Breast epithelium (tissue), 4 donors: Measurements from ENCODE around the gene MIEF2. TPM values are rescaled to one million over a fixed set of nuclear protein-coding genes. Genes with fewer than 3 reads are reported as not detected.
A peak's percentile ranks its signal among the peaks of the same experiment; 100 is the strongest.

Source experiments
- DNase-seq, 2 donors: peaks; one replicate each; pipeline ENCODE4 v3.0.0-alpha.2; 2019; ENCODE audit warnings: low spot score in 2 of 2
- H3K27ac ChIP-seq, 2 donors: fragments of 200-600 bp; sonication (generic) in 1 of 2; one replicate each; pipeline ENCODE4 v1.5.1; 2016 to 2019; ENCODE audit warnings: mild to moderate bottlenecking in 1 of 2
- H3K27me3 ChIP-seq, 2 donors: fragments of 200-600 bp; sonication (generic) in 1 of 2; one replicate each; pipeline versions ENCODE4 v1.5.1 to v1.6.0; 2017 to 2019; ENCODE audit warnings: control low read depth in 1 of 2, mild to moderate bottlenecking in 1 of 2
- H3K36me3 ChIP-seq: fragments of 200-600 bp; one replicate; pipeline ENCODE4 v1.5.1; 2019
- H3K4me1 ChIP-seq, 2 donors: fragments of 200-600 bp; sonication (generic); one replicate each; pipeline ENCODE4 v1.5.1; 2016 to 2019; ENCODE audit warnings: control low read depth in 1 of 2
- H3K4me3 ChIP-seq, 3 donors: fragments of 200-600 bp; sonication (generic); 1 replicate in 2 of 3; 2 replicates in 1 of 3; pipeline ENCODE4 v1.5.1; 2016 to 2019; ENCODE audit warnings: mild to moderate bottlenecking in 3 of 3, moderate library complexity in 2 of 3
- H3K9me3 ChIP-seq, 2 donors: fragments of 200-600 bp; sonication (generic) in 1 of 2; one replicate each; pipeline ENCODE4 v1.5.1; 2016 to 2019; ENCODE audit warnings: control low read depth in 1 of 2
- CTCF ChIP-seq, 3 donors: fragments of 450-650 bp; IDR thresholded peaks; one replicate each; pipeline ENCODE4 v1.5.1; 2016 to 2017; ENCODE audit warnings: antibody characterized with exemption in 3 of 3, mild to moderate bottlenecking in 3 of 3, moderate library complexity in 3 of 3
- POLR2A ChIP-seq: fragments of 450-650 bp; IDR thresholded peaks from one replicate; pipeline ENCODE4 v1.6.1; 2016; ENCODE audit warnings: antibody characterized with exemption, mild to moderate bottlenecking, moderate library complexity
- POLR2AphosphoS5 ChIP-seq, 3 donors: sonication (generic); formaldehyde crosslinking; IDR thresholded peaks; one replicate each; pipeline ENCODE4 v1.6.1; 2017; ENCODE audit warnings: antibody characterized with exemption in 3 of 3
- intact Hi-C: fragments of 100-400 bp; cut with DNase I; formaldehyde crosslinking; loops from one replicate; pipeline ENCODE4 v1.15.1; 2023; ENCODE audit warnings: low total_unique reads
- total RNA-seq, 3 donors: library from RNA; depleted of rRNA; stranded (reverse); fragments of >200 nt; gene quantifications; one replicate each; pipeline ENCODE4 v1.1.0, GENCODE V29; 2016

MIEF2 gene
- total RNA-seq, 3 donors from 2014 or later = 9.8 to 29.6 (median 19.0) TPM

- intact Hi-C loops = no loop called here
- H3K27me3 ChIP-seq = no peaks in the 10 kb centered on the region
- no peak overlapping the region for H3K4me3 ChIP-seq
- H3K4me1 ChIP-seq = peaks cover 0 to 6% of the 10 kb centered on the region in 2 donors
- peak in 1 of 2 donors; percentile 61 for DNase-seq
- no peaks in the 10 kb centered on the region for H3K9me3 ChIP-seq
- peak overlapping the region; percentile 83 to 89 for H3K27ac ChIP-seq
- H3K36me3 ChIP-seq = no peaks in the 10 kb centered on the region
- no peak for TF ChIP-seq POLR2AphosphoS5 (IDR thresholded peaks at IDR 0.05)
- TF ChIP-seq POLR2A = no peak
- no peak for TF ChIP-seq CTCF (IDR thresholded peaks at IDR 0.05)
These were observed 24.7 kb upstream of the MIEF2 start for GRCh38 chr17:18235743-18236256.

GRCh38 chr17:18236494-18236893, 24.0 kb upstream of the MIEF2 start:
- DNase-seq = no peak
- H3K36me3 ChIP-seq = no peaks in the 10 kb centered on the region
- no peak overlapping the region for H3K4me3 ChIP-seq
- no peaks in the 10 kb centered on the region for H3K27me3 ChIP-seq
- no peak for TF ChIP-seq POLR2AphosphoS5 (IDR thresholded peaks at IDR 0.05)
- TF ChIP-seq CTCF (IDR thresholded peaks at IDR 0.05) = no peak
- no peak for TF ChIP-seq POLR2A
- no peaks in the 10 kb centered on the region for H3K9me3 ChIP-seq
- H3K4me1 ChIP-seq = peaks cover 0 to 6% of the 10 kb centered on the region in 2 donors
- H3K27ac ChIP-seq = no peak overlapping the region
- intact Hi-C loops = no loop called here

- no peaks in the 10 kb centered on the region for H3K36me3 ChIP-seq
- H3K4me3 ChIP-seq = no peak overlapping the region
- no peak for TF ChIP-seq CTCF (IDR thresholded peaks at IDR 0.05)
- TF ChIP-seq POLR2AphosphoS5 (IDR thresholded peaks at IDR 0.05) = no peak
- TF ChIP-seq POLR2A = no peak
- intact Hi-C loops = no loop called here
- H3K27ac ChIP-seq = no peak overlapping the region
- DNase-seq = no peak
- H3K4me1 ChIP-seq = peaks cover 0 to 6% of the 10 kb centered on the region in 2 donors
- H3K9me3 ChIP-seq = no peaks in the 10 kb centered on the region
- no peaks in the 10 kb centered on the region for H3K27me3 ChIP-seq
These were observed 23.0 kb upstream of the MIEF2 start for GRCh38 chr17:18237461-18237860.

- peaks cover 0 to 6% of the 10 kb centered on the region in 2 donors for H3K4me1 ChIP-seq
- TF ChIP-seq POLR2AphosphoS5 (IDR thresholded peaks at IDR 0.05) (no peak), CTCF (IDR thresholded peaks at IDR 0.05) (no peak), POLR2A (no peak)
- no peak overlapping the region for H3K27ac ChIP-seq
- intact Hi-C loops = no loop called here
- no peaks in the 10 kb centered on the region for H3K27me3 ChIP-seq
- no peak for DNase-seq
- no peaks in the 10 kb centered on the region for H3K9me3 ChIP-seq
- H3K36me3 ChIP-seq = no peaks in the 10 kb centered on the region
- H3K4me3 ChIP-seq = no peak overlapping the region
These were observed 22.2 kb upstream of the MIEF2 start for GRCh38 chr17:18238299-18238698.

- H3K9me3 ChIP-seq = no peaks in the 10 kb centered on the region
- intact Hi-C loops = no loop called here
- DNase-seq = no peak
- no peaks in the 10 kb centered on the region for H3K27me3 ChIP-seq
- H3K36me3 ChIP-seq = no peaks in the 10 kb centered on the region
- H3K4me3 ChIP-seq = no peak overlapping the region
- TF ChIP-seq CTCF (IDR thresholded peaks at IDR 0.05) (no peak), POLR2AphosphoS5 (IDR thresholded peaks at IDR 0.05) (no peak), POLR2A (no peak)
- no peak overlapping the region for H3K27ac ChIP-seq
- H3K4me1 ChIP-seq = peaks cover 0 to 5% of the 10 kb centered on the region in 2 donors
These were observed 20.0 kb upstream of the MIEF2 start for GRCh38 chr17:18240449-18240848.
